Epithelial cell of esophagus (primary cell): ENCODE data around the gene KCNC1.

Experiments used
- DNase-seq: peaks from one replicate; pipeline ENCODE4 v3.0.0; 2010; ENCODE audit warnings: low read depth
- H3K4me3 ChIP-seq: 2 replicates; pipeline ENCODE4 v1.5.1; 2011; ENCODE audit warnings: mild to moderate bottlenecking, low read length, control low read depth
- TF ChIP-seq, protein P1 (sequence below): IDR thresholded peaks from 2 replicates; pipeline ENCODE4 v1.5.1; 2011; ENCODE audit warnings: low read depth, mild to moderate bottlenecking, low read length, control low read depth, inconsistent platforms; ENCODE audit not compliant: insufficient read depth; ENCODE audit errors: missing control alignments

Gene KCNC1

DNA sequence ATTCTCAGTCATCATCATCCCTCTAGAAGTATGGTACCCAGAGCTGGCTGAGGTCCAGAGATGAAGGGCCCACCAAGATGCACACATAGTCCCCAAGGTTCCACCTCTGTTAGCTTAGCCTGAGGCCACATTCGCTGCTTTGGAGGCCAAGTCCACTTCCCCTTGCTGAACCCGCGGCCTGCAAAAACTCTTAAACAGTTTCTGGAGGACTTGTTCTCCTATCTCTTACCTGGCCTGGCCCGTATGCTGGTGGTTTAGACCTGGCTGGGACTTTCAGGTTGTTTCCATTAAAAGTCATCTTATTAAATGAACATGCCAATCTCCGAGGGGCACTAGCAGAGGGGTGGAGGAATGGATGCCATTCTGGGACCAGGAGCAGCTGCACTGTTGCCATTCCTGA, 64.6 kb downstream of the KCNC1 start:
- no peak overlapping the region for H3K4me3 ChIP-seq
- TF ChIP-seq, protein P1, sequence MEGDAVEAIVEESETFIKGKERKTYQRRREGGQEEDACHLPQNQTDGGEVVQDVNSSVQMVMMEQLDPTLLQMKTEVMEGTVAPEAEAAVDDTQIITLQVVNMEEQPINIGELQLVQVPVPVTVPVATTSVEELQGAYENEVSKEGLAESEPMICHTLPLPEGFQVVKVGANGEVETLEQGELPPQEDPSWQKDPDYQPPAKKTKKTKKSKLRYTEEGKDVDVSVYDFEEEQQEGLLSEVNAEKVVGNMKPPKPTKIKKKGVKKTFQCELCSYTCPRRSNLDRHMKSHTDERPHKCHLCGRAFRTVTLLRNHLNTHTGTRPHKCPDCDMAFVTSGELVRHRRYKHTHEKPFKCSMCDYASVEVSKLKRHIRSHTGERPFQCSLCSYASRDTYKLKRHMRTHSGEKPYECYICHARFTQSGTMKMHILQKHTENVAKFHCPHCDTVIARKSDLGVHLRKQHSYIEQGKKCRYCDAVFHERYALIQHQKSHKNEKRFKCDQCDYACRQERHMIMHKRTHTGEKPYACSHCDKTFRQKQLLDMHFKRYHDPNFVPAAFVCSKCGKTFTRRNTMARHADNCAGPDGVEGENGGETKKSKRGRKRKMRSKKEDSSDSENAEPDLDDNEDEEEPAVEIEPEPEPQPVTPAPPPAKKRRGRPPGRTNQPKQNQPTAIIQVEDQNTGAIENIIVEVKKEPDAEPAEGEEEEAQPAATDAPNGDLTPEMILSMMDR = no peak
- DNase-seq = no peak

DNA sequence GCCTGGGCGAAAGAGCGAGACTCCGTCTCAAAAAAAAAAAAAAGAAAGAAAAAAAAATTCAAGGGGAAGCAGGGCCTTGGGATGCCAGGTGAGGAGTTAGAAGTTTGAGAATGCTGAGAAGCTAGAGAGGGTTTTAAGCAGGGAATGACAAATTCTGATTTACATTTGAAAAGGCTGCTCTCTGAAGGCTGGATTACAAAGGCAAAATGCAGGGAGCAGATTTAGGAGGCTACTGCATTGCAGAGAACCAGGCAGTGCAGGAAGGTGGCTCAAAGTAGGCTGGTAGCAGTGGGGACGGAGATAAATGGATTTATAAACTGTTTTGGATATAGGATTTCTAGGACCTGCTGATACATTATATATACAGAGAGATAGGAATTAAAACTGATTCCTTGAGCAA, 66.6 kb downstream of the KCNC1 start:
- TF ChIP-seq, protein P1 = no peak
- no peak overlapping the region for H3K4me3 ChIP-seq
- no peak for DNase-seq

DNA sequence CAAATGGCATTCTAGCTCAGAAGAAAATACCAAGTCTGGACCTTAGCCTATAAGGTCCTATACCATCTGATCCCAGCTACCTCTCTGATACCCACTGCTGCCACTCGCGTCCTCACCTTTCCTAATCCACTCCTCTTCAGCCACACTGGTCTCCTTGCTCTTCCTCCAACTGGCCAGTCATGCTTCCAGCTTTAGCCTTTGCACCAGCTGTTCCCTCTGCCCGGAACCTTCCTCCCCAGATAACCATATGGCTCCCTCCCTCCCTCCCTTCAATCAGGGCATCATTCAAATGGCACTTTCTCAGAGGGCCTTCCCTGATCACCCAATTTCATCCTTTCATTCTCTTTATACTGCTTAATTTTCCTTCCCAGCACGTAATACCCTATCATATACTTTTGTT, 67.9 kb downstream of the KCNC1 start:
- TF ChIP-seq, protein P1 = no peak
- H3K4me3 ChIP-seq = no peak overlapping the region
- DNase-seq = no peak

DNA sequence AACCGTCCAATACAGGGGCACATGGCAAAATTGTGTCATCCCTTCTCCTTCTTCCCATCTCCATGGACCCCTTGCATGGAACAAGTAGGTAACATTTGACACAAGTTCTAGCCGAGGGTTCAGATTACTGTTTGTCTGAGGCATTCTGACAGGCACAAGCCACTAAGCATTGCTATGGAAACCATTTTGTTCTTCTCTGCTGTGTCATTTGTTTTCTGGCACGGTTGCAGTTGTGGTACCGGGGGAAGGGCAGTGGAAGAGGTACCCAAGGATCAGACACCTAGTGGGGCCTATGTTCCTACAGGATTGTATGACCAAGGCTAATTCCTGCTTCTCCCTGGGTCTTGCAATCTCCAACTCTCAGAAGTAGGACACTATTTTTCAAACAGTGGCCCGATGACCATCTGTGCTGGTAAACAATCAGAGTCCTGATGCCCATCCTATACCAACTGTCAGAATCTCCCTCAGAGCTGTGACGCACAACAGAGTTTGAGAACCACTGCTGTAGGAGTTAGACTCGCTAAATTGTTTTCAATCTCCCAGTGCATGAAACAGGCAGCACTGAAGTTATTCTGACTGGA, 69.3 kb downstream of the KCNC1 start:
- no peak for DNase-seq
- TF ChIP-seq, protein P1 = no peak
- H3K4me3 ChIP-seq = no peak overlapping the region

DNA sequence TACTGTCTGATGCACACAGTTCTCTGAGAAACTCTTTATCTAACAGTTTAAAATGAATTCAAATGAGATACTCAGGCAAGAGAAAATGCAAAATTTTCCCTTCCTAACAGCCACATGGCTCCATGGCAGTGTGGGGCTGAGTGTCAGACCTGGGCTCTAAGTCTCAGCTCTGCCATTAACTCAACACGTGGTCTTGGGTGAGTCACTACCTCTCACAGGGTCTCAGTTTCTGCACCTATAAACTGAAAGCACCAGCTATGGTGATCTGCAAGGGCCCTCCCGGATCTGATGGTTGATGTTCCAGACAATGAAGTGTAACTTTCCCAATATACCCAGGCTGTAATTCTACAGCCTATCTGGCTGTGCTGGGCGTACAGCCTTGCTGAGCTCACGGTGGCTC, 70.5 kb downstream of the KCNC1 start:
- DNase-seq = no peak
- TF ChIP-seq, protein P1 = no peak
- no peak overlapping the region for H3K4me3 ChIP-seq

DNA sequence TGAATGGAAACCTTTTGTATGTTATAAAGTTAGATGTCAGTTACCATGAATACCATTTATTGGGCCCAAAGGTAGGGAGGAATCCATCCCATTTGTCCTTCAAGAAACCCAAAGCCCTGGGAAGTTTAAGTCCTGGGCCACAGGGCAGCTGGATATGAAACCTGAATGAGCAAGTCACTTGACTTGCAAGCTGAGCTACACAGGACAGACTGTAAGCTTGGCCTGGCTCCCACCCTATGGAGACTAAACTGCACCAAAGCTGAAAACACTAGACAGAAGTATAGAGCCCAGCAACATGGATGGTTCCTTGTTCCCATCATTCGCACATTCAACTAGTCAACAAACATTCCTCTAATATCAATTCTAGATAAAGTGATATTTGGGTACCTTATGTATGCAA, 71.3 kb downstream of the KCNC1 start:
- DNase-seq = no peak
- TF ChIP-seq, protein P1 = no peak
- no peak overlapping the region for H3K4me3 ChIP-seq

DNA sequence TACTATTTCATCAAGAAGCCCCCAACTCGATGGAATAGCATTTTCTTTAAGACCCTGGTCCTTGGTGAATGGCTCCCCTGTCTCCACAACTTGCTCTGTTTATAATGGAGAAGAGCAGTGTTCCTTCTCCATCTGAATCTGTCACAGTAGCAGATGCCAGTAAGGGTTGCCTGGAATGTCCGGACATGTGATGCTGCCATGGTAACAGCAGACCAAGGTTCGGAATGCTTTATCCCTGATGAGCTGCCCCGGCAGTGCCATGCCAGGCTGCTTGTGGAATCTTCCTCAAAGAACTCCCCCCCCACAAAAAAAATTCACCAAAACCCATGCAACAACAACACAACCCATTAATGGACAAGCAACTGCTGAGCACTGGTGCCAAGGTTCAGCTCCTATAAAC, 72.5 kb downstream of the KCNC1 start:
- TF ChIP-seq, protein P1 = no peak
- no peak overlapping the region for H3K4me3 ChIP-seq
- no peak for DNase-seq
